ENCODE measurements around the gene BLOC1S5. TPM values are rescaled to one million over a fixed set of nuclear protein-coding genes. Genes with fewer than 3 reads are reported as not detected.

BLOC1S5 gene
- total and polyA plus RNA-seq, 2 of the 8 experiments (the other 6 are each of a cell fraction or from before 2014, with no cell fraction given) = 3.4 to 17.2 TPM

DNA sequence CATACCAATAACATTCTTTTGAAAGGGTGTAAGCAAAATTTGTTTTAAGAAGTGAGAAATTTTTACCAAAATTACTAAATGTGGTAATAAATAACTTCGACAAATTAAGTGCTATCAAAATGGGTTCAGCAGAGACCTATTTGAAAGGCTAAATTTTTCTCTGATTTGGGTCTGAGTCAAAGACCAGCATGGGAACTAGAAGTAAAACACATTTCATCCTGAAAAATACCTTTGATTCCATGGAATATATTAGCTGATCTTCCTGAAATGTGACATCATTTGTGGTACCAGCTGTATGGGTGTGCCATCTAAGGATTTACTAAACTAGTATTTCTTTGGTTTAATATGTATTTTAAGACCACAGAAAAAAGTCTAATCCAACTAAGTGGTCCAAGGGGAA is 63.6 kb downstream of the BLOC1S5 start:
- POLR2A ChIA-PET (ENCODE audit: partially characterized antibody) = interaction anchor here (1.0 kb wide), 1 partner anchor 11 kb away, joined by 4 read pairs; no protein-coding TSS in a partner anchor
- H2AK5ac ChIP-seq (ENCODE audit: low read depth, low read length) = no peak overlapping the region

More for the DNA sequence above, 63.6 kb downstream of the BLOC1S5 start:
- Histone ChIP-seq H3K56ac (replicated peaks; ENCODE audit: insufficient read length, low read depth, low read length) (no peak overlapping the region), H3K27ac (ENCODE audit: low read depth, low read length) (no peak overlapping the region), H3K23ac (ENCODE audit: insufficient read length) (no peak overlapping the region), H4K20me1 (replicated peaks in 1 of 2; ENCODE audit: control insufficient read depth in 1 of 2, insufficient read depth in 2 of 2, low read length in 2 of 2) (no peaks in the 10 kb centered on the region), H3K4me2 (ENCODE audit: insufficient read depth in 1 of 2, low read depth in 2 of 2, low read length in 2 of 2) (no peak overlapping the region), H3K36me3 (ENCODE audit: control insufficient read depth in 2 of 4, insufficient read depth in 4 of 4, low read length in 3 of 4) (no peaks in the 10 kb centered on the region), H3K9ac (replicated peaks in 1 of 4; ENCODE audit: extremely low read depth in 1 of 4, low read depth in 3 of 4, low read length in 3 of 4) (no peak overlapping the region), H3K9me3 (ENCODE audit: insufficient read depth in 2 of 2, low read depth in 1 of 2, low read length in 1 of 2) (no peaks in the 10 kb centered on the region), H3K79me1 (ENCODE audit: low read depth, low read length) (no peaks in the 10 kb centered on the region), H2AFZ (ENCODE audit: low read length) (no peak overlapping the region), H4K91ac (replicated peaks; ENCODE audit: insufficient read length, low read length) (no peak overlapping the region), H2BK120ac (replicated peaks; ENCODE audit: low read depth, low read length) (no peak overlapping the region), H3K4ac (replicated peaks; ENCODE audit: insufficient read length, low read depth, low read length) (no peak overlapping the region), H2BK15ac (ENCODE audit: low read length) (no peak overlapping the region), H3K27me3 (replicated peaks in 1 of 4; ENCODE audit: control insufficient read depth in 3 of 4, extremely low read depth in 1 of 4, insufficient read depth in 3 of 4, low read length in 3 of 4) (no peaks in the 10 kb centered on the region), H3K18ac (ENCODE audit: extremely low read depth, low read length) (no peak overlapping the region), H4K8ac (ENCODE audit: extremely low read depth, insufficient read depth, low read length) (no peak overlapping the region), H3K79me2 (ENCODE audit: control insufficient read depth in 1 of 2, insufficient read depth in 2 of 2, low read length in 2 of 2) (no peaks in the 10 kb centered on the region), H2BK12ac (ENCODE audit: low read depth, low read length) (no peak overlapping the region), H3K23me2 (ENCODE audit: low read depth, low read length) (no peaks in the 10 kb centered on the region), H2BK5ac (ENCODE audit: low read depth, low read length) (no peak overlapping the region), H4K5ac (ENCODE audit: insufficient read length, low read depth, low read length) (no peak overlapping the region), H3K4me3 (ENCODE audit: extremely low read depth in 1 of 4, insufficient read depth in 2 of 4, low read depth in 3 of 4, low read length in 4 of 4) (no peak overlapping the region), H3K14ac (ENCODE audit: insufficient read length) (no peak overlapping the region), H3K4me1 (replicated peaks in 1 of 4; ENCODE audit: control insufficient read depth in 3 of 4, insufficient read depth in 4 of 4, low read length in 3 of 4) (no peaks in the 10 kb centered on the region), H2BK20ac (ENCODE audit: low read length) (no peak overlapping the region)
- DNase-seq (ENCODE audit: low read depth in 1 of 2, low spot score in 2 of 2) (no peak), FAIRE-seq (no peak)
- TF ChIP-seq HDAC6 (IDR thresholded peaks at IDR 0.05; ENCODE audit: low read depth, low read length) (no peak), TEAD4 (IDR thresholded peaks at IDR 0.05; ENCODE audit: low read depth, low read length) (no peak), HDAC2 (IDR thresholded peaks at IDR 0.05; ENCODE audit: borderline replicate concordance in 1 of 2, low read depth in 2 of 2, low read length in 2 of 2) (no peak), SUZ12 (IDR thresholded peaks at IDR 0.05; ENCODE audit: low read length) (no peak), RFX5 (IDR thresholded peaks at IDR 0.05; ENCODE audit: borderline replicate concordance, low read depth, low read length) (no peak), FOSL1 (IDR thresholded peaks at IDR 0.05; ENCODE audit: insufficient read depth, low read depth, low read length) (no peak), RXRA (IDR thresholded peaks at IDR 0.05; ENCODE audit: insufficient read depth, low read depth, low read length) (no peak), CTBP2 (IDR thresholded peaks at IDR 0.05; ENCODE audit: borderline replicate concordance, insufficient read depth, insufficient read length, low read length) (no peak), POU5F1 (IDR thresholded peaks at IDR 0.05; ENCODE audit: low read depth, low read length) (no peak)
- CTCF ChIA-PET (ENCODE audit: partially characterized antibody) = interaction anchor here (1.4 to 1.9 kb wide), 2 partner anchors 9 to 58 kb away, joined by 4 to 8 read pairs; no protein-coding TSS in a partner anchor
- WGBS, 2 experiments (ENCODE audit: extremely low coverage in 1 of 2, insufficient coverage in 1 of 2, insufficient read length in 1 of 2, insufficient replicate concordance in 2 of 2, low coverage in 1 of 2, low lambda C conversion rate in 2 of 2, missing lambda C conversion rate in 1 of 2) = 90% methylated on average over 1 of the region's 1 CpG; no CpG with 5 or more reads in 1 of the 2 experiments
